ENCODE results near the gene PPP4R2. TPM values are rescaled to one million over a fixed set of nuclear protein-coding genes. Genes with fewer than 3 reads are reported as not detected.

PPP4R2 gene
- total and polyA plus RNA-seq, 9 donors: 19.2 to 95.1 (median 77.6) TPM

DNA sequence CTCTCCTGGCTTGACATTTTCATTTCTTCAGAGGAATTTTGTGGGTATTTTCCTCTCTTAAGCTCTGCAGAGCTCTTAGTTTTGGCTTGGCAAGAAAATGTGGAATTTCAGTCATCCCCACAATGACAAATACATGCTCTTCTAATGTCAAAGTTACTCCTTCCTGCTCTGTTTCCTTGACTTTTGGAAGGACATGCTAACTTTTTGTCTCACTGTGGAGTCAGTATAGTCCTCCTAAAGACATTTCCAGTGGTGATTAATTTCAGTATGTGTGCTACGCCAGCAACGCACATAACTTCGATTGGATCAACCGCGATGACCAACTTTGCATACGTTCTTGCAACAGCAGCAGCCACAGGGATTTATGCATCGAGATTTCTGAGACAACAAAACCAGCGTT is 78.2 kb downstream of the PPP4R2 start:
- H3K4me1 ChIP-seq (ENCODE audit: insufficient read depth): peaks cover 4% of the 10 kb centered on the region
- intact Hi-C loops (cut with DNase I): loop anchor here in 1 of 4 donors (10.0 kb wide), 2 partner anchors 130 to 230 kb away; partner anchors contain the start of gene SHQ1
- WGBS, 3 donors: 68 to 74% (median 70%) methylated on average over 8 of the region's 8 CpGs
- DNase-seq: no peak
- no peak overlapping the region for H3K4me3 ChIP-seq
- H3K27ac ChIP-seq: no peak overlapping the region
- H3K36me3 ChIP-seq: no peaks in the 10 kb centered on the region
- no peaks in the 10 kb centered on the region for H3K9me3 ChIP-seq
- no peaks in the 10 kb centered on the region for H3K27me3 ChIP-seq
- TF ChIP-seq, protein P1, sequence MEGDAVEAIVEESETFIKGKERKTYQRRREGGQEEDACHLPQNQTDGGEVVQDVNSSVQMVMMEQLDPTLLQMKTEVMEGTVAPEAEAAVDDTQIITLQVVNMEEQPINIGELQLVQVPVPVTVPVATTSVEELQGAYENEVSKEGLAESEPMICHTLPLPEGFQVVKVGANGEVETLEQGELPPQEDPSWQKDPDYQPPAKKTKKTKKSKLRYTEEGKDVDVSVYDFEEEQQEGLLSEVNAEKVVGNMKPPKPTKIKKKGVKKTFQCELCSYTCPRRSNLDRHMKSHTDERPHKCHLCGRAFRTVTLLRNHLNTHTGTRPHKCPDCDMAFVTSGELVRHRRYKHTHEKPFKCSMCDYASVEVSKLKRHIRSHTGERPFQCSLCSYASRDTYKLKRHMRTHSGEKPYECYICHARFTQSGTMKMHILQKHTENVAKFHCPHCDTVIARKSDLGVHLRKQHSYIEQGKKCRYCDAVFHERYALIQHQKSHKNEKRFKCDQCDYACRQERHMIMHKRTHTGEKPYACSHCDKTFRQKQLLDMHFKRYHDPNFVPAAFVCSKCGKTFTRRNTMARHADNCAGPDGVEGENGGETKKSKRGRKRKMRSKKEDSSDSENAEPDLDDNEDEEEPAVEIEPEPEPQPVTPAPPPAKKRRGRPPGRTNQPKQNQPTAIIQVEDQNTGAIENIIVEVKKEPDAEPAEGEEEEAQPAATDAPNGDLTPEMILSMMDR (IDR thresholded peaks at IDR 0.05): no peak
- no peak for TF ChIP-seq EP300 (IDR thresholded peaks at IDR 0.05)
- no peak for TF ChIP-seq POLR2A (IDR thresholded peaks at IDR 0.05)

DNA sequence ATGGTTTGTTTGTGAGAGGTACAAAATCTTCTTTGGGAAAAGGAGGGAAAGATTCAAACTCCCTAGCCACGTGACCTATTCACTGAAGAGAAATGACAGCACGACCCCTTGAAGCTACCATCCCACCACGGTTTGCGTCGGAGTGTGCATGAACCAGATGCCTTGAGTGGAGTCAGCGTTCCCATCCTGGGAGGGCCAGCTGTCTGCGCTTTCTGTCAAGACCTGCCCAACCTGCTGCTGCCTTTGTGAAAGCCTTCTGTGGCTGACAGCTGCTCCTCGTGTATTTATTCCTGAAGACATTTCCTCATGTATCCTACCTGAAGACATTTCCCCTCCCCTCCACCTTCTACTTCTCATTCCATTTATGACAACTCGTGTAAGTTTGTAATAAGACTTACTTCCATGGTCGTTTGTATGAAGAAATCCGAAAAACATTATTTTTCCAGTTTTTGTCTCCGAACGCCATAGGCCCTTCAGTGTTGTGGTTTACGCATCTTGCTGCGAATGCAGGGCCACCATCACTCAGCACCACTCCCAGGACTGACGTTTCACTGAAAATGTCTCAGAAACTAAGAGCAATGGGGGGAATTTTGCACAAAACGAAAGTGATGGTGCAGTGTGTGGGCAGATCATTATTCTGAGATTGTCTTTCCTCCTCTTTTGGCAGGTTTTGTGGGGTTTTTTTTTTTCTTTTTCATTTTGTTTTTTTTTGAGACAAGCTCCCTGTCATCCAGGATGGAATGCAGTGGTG is 83.8 kb downstream of the PPP4R2 start:
- WGBS, 3 donors: 58 to 65% (median 63%) methylated on average over 17 of the region's 17 CpGs
- Histone ChIP-seq H3K27me3 (no peaks in the 10 kb centered on the region), H3K4me3 (no peak overlapping the region), H3K4me1 (ENCODE audit: insufficient read depth) (no peaks in the 10 kb centered on the region), H3K9me3 (no peaks in the 10 kb centered on the region), H3K36me3 (no peaks in the 10 kb centered on the region), H3K27ac (no peak overlapping the region)
- intact Hi-C loops (cut with DNase I): loop anchor here in 1 of 4 donors (10.0 kb wide), 2 partner anchors 236 to 1126 kb away; partner anchors contain the start of gene SHQ1
- TF ChIP-seq, protein P1 (IDR thresholded peaks at IDR 0.05): no peak
- no peak for DNase-seq

DNA sequence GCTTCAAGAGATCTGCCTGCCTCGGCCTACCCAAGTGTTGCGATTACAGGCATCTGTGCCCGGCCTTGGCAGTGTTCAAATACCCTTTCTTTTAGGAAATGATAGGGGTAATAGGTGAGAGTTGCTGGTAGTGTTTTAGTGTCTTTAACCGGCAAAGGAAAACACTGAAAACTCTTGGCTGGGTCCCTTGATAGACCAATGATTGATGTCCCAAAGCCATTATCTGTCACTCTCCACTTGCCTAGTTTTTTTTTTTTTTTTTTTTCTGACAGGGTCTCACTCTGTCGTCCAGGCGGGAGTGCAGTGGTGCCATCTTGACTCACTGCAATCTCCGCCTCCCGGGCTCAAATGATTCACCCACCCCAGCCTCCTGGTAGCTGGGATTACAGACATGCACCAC is 84.5 kb downstream of the PPP4R2 start:
- Histone ChIP-seq H3K9me3 (no peaks in the 10 kb centered on the region), H3K27ac (no peak overlapping the region), H3K4me3 (no peak overlapping the region), H3K36me3 (no peaks in the 10 kb centered on the region), H3K4me1 (ENCODE audit: insufficient read depth) (no peaks in the 10 kb centered on the region), H3K27me3 (no peaks in the 10 kb centered on the region)
- intact Hi-C loops (cut with DNase I): loop anchor here in 1 of 4 donors (10.0 kb wide), 2 partner anchors 236 to 1126 kb away; partner anchors contain the start of gene SHQ1
- 93 to 96% (median 94%) methylated on average over 8 of the region's 8 CpGs for WGBS, 3 donors
- TF ChIP-seq POLR2A (IDR thresholded peaks at IDR 0.05) (no peak), EP300 (IDR thresholded peaks at IDR 0.05) (no peak)
- TF ChIP-seq, protein P1 (IDR thresholded peaks at IDR 0.05): no peak
- DNase-seq: no peak

DNA sequence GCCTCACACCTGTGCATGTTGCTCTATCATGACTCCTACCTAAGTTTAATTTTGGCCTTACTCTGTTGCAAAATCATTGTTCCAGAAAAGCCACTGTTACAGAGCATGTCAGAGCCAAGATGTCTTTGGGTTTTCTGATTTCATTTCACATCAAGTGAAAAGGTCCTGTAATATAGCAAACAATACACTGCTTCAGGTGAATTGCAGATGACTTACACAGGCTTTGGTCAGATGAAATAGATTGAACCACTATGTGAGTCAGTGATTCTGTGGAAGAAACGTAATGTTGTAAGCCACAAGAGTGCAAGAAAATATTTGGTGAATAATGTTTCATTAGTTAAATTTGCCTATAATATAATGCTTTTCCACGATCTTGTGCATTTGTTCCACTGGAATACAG is 87.6 kb downstream of the PPP4R2 start:
- 91 to 92% (median 92%) methylated on average over 2 of the region's 2 CpGs for WGBS, 3 donors
- Histone ChIP-seq H3K27me3 (no peaks in the 10 kb centered on the region), H3K36me3 (no peaks in the 10 kb centered on the region), H3K9me3 (no peaks in the 10 kb centered on the region), H3K27ac (no peak overlapping the region), H3K4me3 (no peak overlapping the region), H3K4me1 (ENCODE audit: insufficient read depth) (no peaks in the 10 kb centered on the region)
- DNase-seq: no peak
- TF ChIP-seq EP300 (IDR thresholded peaks at IDR 0.05) (no peak), POLR2A (IDR thresholded peaks at IDR 0.05) (no peak)
- TF ChIP-seq, protein P1 (IDR thresholded peaks at IDR 0.05): no peak
- intact Hi-C loops (cut with DNase I): loop anchor here in 1 of 4 donors (10.0 kb wide), 2 partner anchors 239 to 1129 kb away; partner anchors contain the start of gene SHQ1
